ENCODE data around the gene ZBTB4. TPM values are rescaled to one million over a fixed set of nuclear protein-coding genes. Genes with fewer than 3 reads are reported as not detected.

ZBTB4 gene
- total RNA-seq, 1 donor from 2014 or later, result 20.2 TPM

GRCh38 chr17:7426896-7427489, 52.4 kb downstream of the ZBTB4 start:
- intact Hi-C loops (cut with micrococcal nuclease), result no loop called here

GRCh38 chr17:7426203-7426863, 53.1 kb downstream of the ZBTB4 start:
- H3K27me3 Mint-ChIP-seq (ENCODE audit: low read depth), result no peaks in the 10 kb centered on the region
- intact Hi-C loops (cut with micrococcal nuclease), result no loop called here
- DNase-seq (ENCODE audit: low spot score), result no peak
- no peaks in the 10 kb centered on the region for H3K9me3 Mint-ChIP-seq
- H3K4me1 Mint-ChIP-seq (ENCODE audit: low read depth), result no peaks in the 10 kb centered on the region
- no peak overlapping the region for H3K27ac Mint-ChIP-seq
- H3K36me3 Mint-ChIP-seq (ENCODE audit: low read depth), result no peaks in the 10 kb centered on the region
- no peak overlapping the region for H3K4me3 Mint-ChIP-seq (ENCODE audit: low read depth)

More at GRCh38 chr17:7426896-7427489, 52.4 kb downstream of the ZBTB4 start:
- Mint-ChIP-seq H3K4me3 (ENCODE audit: low read depth) (no peak overlapping the region), H3K9me3 (no peaks in the 10 kb centered on the region), H3K27me3 (ENCODE audit: low read depth) (no peaks in the 10 kb centered on the region), H3K4me1 (ENCODE audit: low read depth) (no peaks in the 10 kb centered on the region), H3K36me3 (ENCODE audit: low read depth) (no peaks in the 10 kb centered on the region), H3K27ac (no peak overlapping the region)
- no peak for DNase-seq (ENCODE audit: low spot score)

GRCh38 chr17:7425756-7426155, 53.7 kb downstream of the ZBTB4 start:
- no peak overlapping the region for H3K27ac Mint-ChIP-seq
- H3K4me3 Mint-ChIP-seq (ENCODE audit: low read depth), result no peak overlapping the region
- no peaks in the 10 kb centered on the region for H3K36me3 Mint-ChIP-seq (ENCODE audit: low read depth)
- H3K4me1 Mint-ChIP-seq (ENCODE audit: low read depth), result no peaks in the 10 kb centered on the region
- intact Hi-C loops (cut with micrococcal nuclease), result no loop called here
- no peaks in the 10 kb centered on the region for H3K27me3 Mint-ChIP-seq (ENCODE audit: low read depth)
- no peak for DNase-seq (ENCODE audit: low spot score)
- no peaks in the 10 kb centered on the region for H3K9me3 Mint-ChIP-seq

- Mint-ChIP-seq H3K9me3 (no peaks in the 10 kb centered on the region), H3K27ac (no peak within 1 kb of the TSS), H3K36me3 (ENCODE audit: low read depth) (no peaks in the 10 kb centered on the region), H3K4me1 (ENCODE audit: low read depth) (no peaks in the 10 kb centered on the region), H3K4me3 (ENCODE audit: low read depth) (no peak within 1 kb of the TSS), H3K27me3 (ENCODE audit: low read depth) (no peaks in the 10 kb centered on the region)
- no peak for DNase-seq (ENCODE audit: low spot score)
- intact Hi-C loops (cut with micrococcal nuclease), result no loop called here
Observed at GRCh38 chr17:7425316-7425715, 54.1 kb downstream of the ZBTB4 start, which contains the start of gene SPEM2. SPEM2 (plus strand) TSS chr17:7425616; CDS start chr17:7425689, 73 bp downstream.

GRCh38 chr17:7423679-7424078, 55.8 kb downstream of the ZBTB4 start:
- no peak for DNase-seq (ENCODE audit: low spot score)
- H3K4me3 Mint-ChIP-seq (ENCODE audit: low read depth), result no peak overlapping the region

GRCh38 chr17:7421186-7421585, 58.2 kb downstream of the ZBTB4 start:
- no peaks in the 10 kb centered on the region for H3K9me3 Mint-ChIP-seq
- no peak overlapping the region for H3K4me3 Mint-ChIP-seq (ENCODE audit: low read depth)
- no peaks in the 10 kb centered on the region for H3K27me3 Mint-ChIP-seq (ENCODE audit: low read depth)
- H3K4me1 Mint-ChIP-seq (ENCODE audit: low read depth), result no peaks in the 10 kb centered on the region
- intact Hi-C loops (cut with micrococcal nuclease), result no loop called here
- H3K27ac Mint-ChIP-seq, result no peak overlapping the region
- no peaks in the 10 kb centered on the region for H3K36me3 Mint-ChIP-seq (ENCODE audit: low read depth)
- DNase-seq (ENCODE audit: low spot score), result no peak

More at GRCh38 chr17:7423679-7424078, 55.8 kb downstream of the ZBTB4 start:
- Mint-ChIP-seq H3K9me3 (no peaks in the 10 kb centered on the region), H3K27ac (no peak overlapping the region), H3K4me1 (ENCODE audit: low read depth) (no peaks in the 10 kb centered on the region), H3K36me3 (ENCODE audit: low read depth) (no peaks in the 10 kb centered on the region), H3K27me3 (ENCODE audit: low read depth) (no peaks in the 10 kb centered on the region)
- intact Hi-C loops (cut with micrococcal nuclease), result no loop called here

- intact Hi-C loops (cut with micrococcal nuclease), result no loop called here
- H3K9me3 Mint-ChIP-seq, result no peaks in the 10 kb centered on the region
- H3K27ac Mint-ChIP-seq, result no peak within 1 kb of the TSS
- H3K4me3 Mint-ChIP-seq (ENCODE audit: low read depth), result no peak within 1 kb of the TSS
- H3K36me3 Mint-ChIP-seq (ENCODE audit: low read depth), result no peaks in the 10 kb centered on the region
- H3K27me3 Mint-ChIP-seq (ENCODE audit: low read depth), result no peaks in the 10 kb centered on the region
- no peak for DNase-seq (ENCODE audit: low spot score)
- H3K4me1 Mint-ChIP-seq (ENCODE audit: low read depth), result no peaks in the 10 kb centered on the region
Observed at GRCh38 chr17:7419819-7420610, 59.4 kb downstream of the ZBTB4 start, which contains the start of gene SPEM1. SPEM1 (plus strand) TSS chr17:7420324; CDS start chr17:7420385, 61 bp downstream.

- intact Hi-C loops (cut with micrococcal nuclease), result no loop called here
- Mint-ChIP-seq H3K4me1 (ENCODE audit: low read depth) (no peaks in the 10 kb centered on the region), H3K36me3 (ENCODE audit: low read depth) (no peaks in the 10 kb centered on the region), H3K27ac (no peak overlapping the region), H3K4me3 (ENCODE audit: low read depth) (no peak overlapping the region), H3K27me3 (ENCODE audit: low read depth) (no peaks in the 10 kb centered on the region), H3K9me3 (no peaks in the 10 kb centered on the region)
- no peak for DNase-seq (ENCODE audit: low spot score)
Observed at GRCh38 chr17:7418472-7419152, 60.8 kb downstream of the ZBTB4 start.

- intact Hi-C loops (cut with micrococcal nuclease), result no loop called here
- Mint-ChIP-seq H3K4me3 (ENCODE audit: low read depth) (no peak overlapping the region), H3K27me3 (ENCODE audit: low read depth) (no peaks in the 10 kb centered on the region), H3K9me3 (no peaks in the 10 kb centered on the region), H3K4me1 (ENCODE audit: low read depth) (no peaks in the 10 kb centered on the region), H3K36me3 (ENCODE audit: low read depth) (no peaks in the 10 kb centered on the region), H3K27ac (no peak overlapping the region)
- DNase-seq (ENCODE audit: low spot score), result no peak
Observed at GRCh38 chr17:7417056-7417655, 62.3 kb downstream of the ZBTB4 start.

GRCh38 chr17:7416323-7416722, 63.1 kb downstream of the ZBTB4 start:
- intact Hi-C loops (cut with micrococcal nuclease), result no loop called here
- no peaks in the 10 kb centered on the region for H3K4me1 Mint-ChIP-seq (ENCODE audit: low read depth)
- no peak for DNase-seq (ENCODE audit: low spot score)
- no peaks in the 10 kb centered on the region for H3K9me3 Mint-ChIP-seq
- H3K36me3 Mint-ChIP-seq (ENCODE audit: low read depth), result no peaks in the 10 kb centered on the region
- no peaks in the 10 kb centered on the region for H3K27me3 Mint-ChIP-seq (ENCODE audit: low read depth)
- no peak overlapping the region for H3K4me3 Mint-ChIP-seq (ENCODE audit: low read depth)
- no peak overlapping the region for H3K27ac Mint-ChIP-seq

GRCh38 chr17:7415784-7416183, 63.6 kb downstream of the ZBTB4 start:
- H3K4me3 Mint-ChIP-seq (ENCODE audit: low read depth), result no peak overlapping the region
- DNase-seq (ENCODE audit: low spot score), result no peak
- intact Hi-C loops (cut with micrococcal nuclease), result no loop called here
- no peaks in the 10 kb centered on the region for H3K36me3 Mint-ChIP-seq (ENCODE audit: low read depth)
- H3K27me3 Mint-ChIP-seq (ENCODE audit: low read depth), result no peaks in the 10 kb centered on the region
- H3K9me3 Mint-ChIP-seq, result no peaks in the 10 kb centered on the region
- H3K27ac Mint-ChIP-seq, result no peak overlapping the region
- H3K4me1 Mint-ChIP-seq (ENCODE audit: low read depth), result no peaks in the 10 kb centered on the region

GRCh38 chr17:7414837-7415236, 64.6 kb downstream of the ZBTB4 start:
- Mint-ChIP-seq H3K27ac (no peak overlapping the region), H3K9me3 (no peaks in the 10 kb centered on the region), H3K27me3 (ENCODE audit: low read depth) (no peaks in the 10 kb centered on the region), H3K36me3 (ENCODE audit: low read depth) (no peaks in the 10 kb centered on the region), H3K4me3 (ENCODE audit: low read depth) (no peak overlapping the region), H3K4me1 (ENCODE audit: low read depth) (no peaks in the 10 kb centered on the region)
- intact Hi-C loops (cut with micrococcal nuclease), result no loop called here
- DNase-seq (ENCODE audit: low spot score), result no peak

Data from activated T-helper 2 cell treated with anti-CD3 and anti-CD28 coated beads, Interferon-gamma antibody, Interleukin-2, Interleukin-4, amounts not matched to agents 10 μg/mL and 5 μg/mL and 100 μg/mL, durations not matched to agents 14 hours and 24 hours and 36 hours (primary cell).